Karpas-422 (cell line): Measurements from ENCODE around the gene GPC6. TPM values are rescaled to one million over a fixed set of nuclear protein-coding genes. Genes with fewer than 3 reads are reported as not detected.

Experiments
- DNase-seq: peaks from one replicate; pipeline ENCODE4 v3.0.0-alpha.2; 2015
- H2AFZ ChIP-seq: fragments of 200-600 bp; sonication (generic); 2 replicates; pipeline ENCODE4 v1.6.1; 2014; ENCODE audit warnings: antibody characterized with exemption, low read length, mixed read lengths
- H3K27ac ChIP-seq: fragments of 200-600 bp; sonication (generic); 2 replicates; pipeline ENCODE4 v1.5.1; 2014; ENCODE audit warnings: mild to moderate bottlenecking, low read length, moderate library complexity
- H3K27me3 ChIP-seq: fragments of 200-600 bp; sonication (generic); 2 replicates; pipeline ENCODE4 v1.6.1; 2014; ENCODE audit warnings: low read length, mixed read lengths
- H3K36me3 ChIP-seq: fragments of 200-600 bp; sonication (generic); 2 replicates; pipeline ENCODE4 v1.6.1; 2014; ENCODE audit warnings: low read length, mixed read lengths; ENCODE audit not compliant: insufficient read depth
- H3K4me1 ChIP-seq: fragments of 200-600 bp; sonication (generic); 2 replicates; pipeline ENCODE4 v1.6.1; 2014; ENCODE audit warnings: mild to moderate bottlenecking, low read length, mixed read lengths
- H3K4me2 ChIP-seq: fragments of 200-600 bp; sonication (generic); 2 replicates; pipeline ENCODE4 v1.6.1; 2014; ENCODE audit warnings: low read length, low read depth, mild to moderate bottlenecking; ENCODE audit not compliant: poor library complexity, severe bottlenecking
- H3K4me3 ChIP-seq: fragments of 200-600 bp; sonication (generic); 2 replicates; pipeline ENCODE4 v1.5.1; 2014; ENCODE audit warnings: mild to moderate bottlenecking, antibody characterized with exemption, low read length, mixed read lengths
- H3K79me2 ChIP-seq: fragments of 200-600 bp; sonication (generic); 2 replicates; pipeline ENCODE4 v1.6.1; 2014; ENCODE audit warnings: mild to moderate bottlenecking, low read length, mixed read lengths
- H3K9ac ChIP-seq: fragments of 200-600 bp; sonication (generic); 2 replicates; pipeline ENCODE4 v1.6.0; 2014; ENCODE audit warnings: low read length
- H3K9me2 ChIP-seq: fragments of 200-600 bp; sonication (generic), shearing (Covaris generic); replicated peaks from 2 replicates; pipeline ENCODE4 v1.6.0; 2014; ENCODE audit warnings: mild to moderate bottlenecking, low read length, moderate library complexity; ENCODE audit not compliant: insufficient read depth
- H3K9me3 ChIP-seq: fragments of 300-700, 200-600 bp; sonication (generic); 2 replicates; pipeline ENCODE4 v1.6.1; 2014; ENCODE audit warnings: low read length, mixed read lengths
- H4K20me1 ChIP-seq: fragments of 200-600 bp; sonication (generic); 2 replicates; pipeline ENCODE4 v1.6.1; 2014; ENCODE audit warnings: mild to moderate bottlenecking, antibody characterized with exemption, low read length, low read depth; ENCODE audit not compliant: insufficient read depth
- total RNA-seq: library from RNA; depleted of rRNA; stranded (reverse); fragments of >200 nt; shearing (Covaris generic); gene quantifications from 2 replicates; pipeline ENCODE4 v1.2.3, GENCODE V29; 2014; ENCODE audit warnings: low replicate concordance

The GPC6 gene
- total RNA-seq, 1 experiment from 2014 or later = not detected

- Histone ChIP-seq H3K4me2 (no peak overlapping the region), H3K9ac (no peak overlapping the region), H3K9me3 (peaks cover 25% of the 10 kb centered on the region), H3K36me3 (no peaks in the 10 kb centered on the region), H3K4me1 (no peaks in the 10 kb centered on the region), H3K27ac (no peak overlapping the region), H3K9me2 (no peaks in the 10 kb centered on the region), H3K27me3 (no peaks in the 10 kb centered on the region), H3K79me2 (no peaks in the 10 kb centered on the region), H2AFZ (no peak overlapping the region), H4K20me1 (no peaks in the 10 kb centered on the region), H3K4me3 (no peak overlapping the region)
- no peak for DNase-seq
These were observed 114.9 kb downstream of the GPC6 start for GRCh38 chr13:93341517-93341916.

GRCh38 chr13:93343097-93343496 lies 116.5 kb downstream of the GPC6 start:
- Histone ChIP-seq H2AFZ (no peak overlapping the region), H3K9me2 (no peaks in the 10 kb centered on the region), H3K4me2 (no peak overlapping the region), H3K4me1 (no peaks in the 10 kb centered on the region), H3K27ac (no peak overlapping the region), H3K36me3 (no peaks in the 10 kb centered on the region), H3K9me3 (peaks cover 21% of the 10 kb centered on the region), H3K4me3 (no peak overlapping the region), H3K79me2 (no peaks in the 10 kb centered on the region), H3K9ac (no peak overlapping the region), H4K20me1 (no peaks in the 10 kb centered on the region), H3K27me3 (no peaks in the 10 kb centered on the region)
- DNase-seq = no peak

GRCh38 chr13:93344048-93344705 lies 117.6 kb downstream of the GPC6 start:
- DNase-seq = no peak
- Histone ChIP-seq H3K27me3 (no peaks in the 10 kb centered on the region), H3K9me3 (peaks cover 24% of the 10 kb centered on the region), H3K4me3 (no peak overlapping the region), H3K4me2 (no peak overlapping the region), H2AFZ (no peak overlapping the region), H3K36me3 (no peaks in the 10 kb centered on the region), H3K27ac (no peak overlapping the region), H3K79me2 (no peaks in the 10 kb centered on the region), H3K9ac (no peak overlapping the region), H4K20me1 (no peaks in the 10 kb centered on the region), H3K9me2 (no peaks in the 10 kb centered on the region), H3K4me1 (no peaks in the 10 kb centered on the region)

- no peak for DNase-seq
- Histone ChIP-seq H3K27ac (no peak overlapping the region), H3K9ac (no peak overlapping the region), H4K20me1 (no peaks in the 10 kb centered on the region), H3K4me2 (no peak overlapping the region), H3K4me3 (no peak overlapping the region), H3K36me3 (no peaks in the 10 kb centered on the region), H3K9me3 (peaks cover 21% of the 10 kb centered on the region), H3K27me3 (no peaks in the 10 kb centered on the region), H3K79me2 (no peaks in the 10 kb centered on the region), H3K9me2 (no peaks in the 10 kb centered on the region), H3K4me1 (no peaks in the 10 kb centered on the region), H2AFZ (no peak overlapping the region)
These were observed 118.4 kb downstream of the GPC6 start for GRCh38 chr13:93345024-93345423.

- Histone ChIP-seq H3K36me3 (no peaks in the 10 kb centered on the region), H3K4me3 (no peak overlapping the region), H3K9ac (no peak overlapping the region), H3K27me3 (no peaks in the 10 kb centered on the region), H4K20me1 (no peaks in the 10 kb centered on the region), H3K4me2 (no peak overlapping the region), H3K79me2 (no peaks in the 10 kb centered on the region), H3K9me2 (no peaks in the 10 kb centered on the region), H3K4me1 (no peaks in the 10 kb centered on the region), H2AFZ (no peak overlapping the region), H3K27ac (no peak overlapping the region), H3K9me3 (peaks cover 21% of the 10 kb centered on the region)
- no peak for DNase-seq
These were observed 119.2 kb downstream of the GPC6 start for GRCh38 chr13:93345770-93346169.

GRCh38 chr13:93352616-93353015 lies 126.0 kb downstream of the GPC6 start:
- Histone ChIP-seq H3K9ac (no peak overlapping the region), H4K20me1 (no peaks in the 10 kb centered on the region), H3K4me2 (no peak overlapping the region), H3K27ac (no peak overlapping the region), H3K4me1 (no peaks in the 10 kb centered on the region), H3K4me3 (no peak overlapping the region), H3K27me3 (no peaks in the 10 kb centered on the region), H3K36me3 (no peaks in the 10 kb centered on the region), H3K9me3 (peaks cover 23% of the 10 kb centered on the region), H3K9me2 (no peaks in the 10 kb centered on the region), H2AFZ (no peak overlapping the region), H3K79me2 (no peaks in the 10 kb centered on the region)
- no peak for DNase-seq

GRCh38 chr13:93355094-93355493 lies 128.5 kb downstream of the GPC6 start:
- Histone ChIP-seq H3K27me3 (no peaks in the 10 kb centered on the region), H3K9me2 (no peaks in the 10 kb centered on the region), H3K4me3 (no peak overlapping the region)

GRCh38 chr13:93356469-93356868 lies 129.9 kb downstream of the GPC6 start:
- Histone ChIP-seq H3K27me3 (no peaks in the 10 kb centered on the region), H3K9ac (no peak overlapping the region), H4K20me1 (no peaks in the 10 kb centered on the region), H3K79me2 (no peaks in the 10 kb centered on the region), H3K4me1 (no peaks in the 10 kb centered on the region), H2AFZ (no peak overlapping the region), H3K9me2 (no peaks in the 10 kb centered on the region), H3K27ac (no peak overlapping the region), H3K4me2 (no peak overlapping the region), H3K36me3 (no peaks in the 10 kb centered on the region), H3K9me3 (peaks cover 17% of the 10 kb centered on the region), H3K4me3 (no peak overlapping the region)
- DNase-seq = no peak

More at GRCh38 chr13:93355094-93355493, 128.5 kb downstream of the GPC6 start:
- Histone ChIP-seq H3K79me2 (no peaks in the 10 kb centered on the region), H3K27ac (no peak overlapping the region), H3K9ac (no peak overlapping the region), H3K36me3 (no peaks in the 10 kb centered on the region), H3K4me1 (no peaks in the 10 kb centered on the region), H3K9me3 (peaks cover 17% of the 10 kb centered on the region), H2AFZ (no peak overlapping the region), H3K4me2 (no peak overlapping the region), H4K20me1 (no peaks in the 10 kb centered on the region)
- no peak for DNase-seq
